Prostate gland (tissue), 2 donors: ENCODE measurements around the gene ADGRL3. TPM values are rescaled to one million over a fixed set of nuclear protein-coding genes. Genes with fewer than 3 reads are reported as not detected.

Source experiments
- DNase-seq: peaks from one replicate; pipeline ENCODE4 v3.0.0-alpha.2; 2019; ENCODE audit warnings: low spot score
- H3K27ac ChIP-seq, 2 donors: fragments of 200-600 bp; sonication (generic); 2 replicates each; pipeline ENCODE4 v1.5.1; 2017 to 2019
- H3K27me3 ChIP-seq: fragments of 200-600 bp; sonication (generic); replicated peaks from 2 replicates; pipeline ENCODE4 v1.5.1; 2019; ENCODE audit not compliant: insufficient read depth
- H3K36me3 ChIP-seq, 2 donors: fragments of 200-600 bp; sonication (generic); 1 replicate in 1 of 2; 2 replicates in 1 of 2; pipeline versions ENCODE4 v1.5.1 to v1.8.1; 2017 to 2019
- H3K4me1 ChIP-seq: fragments of 200-600 bp; sonication (generic); replicated peaks from 2 replicates; pipeline ENCODE4 v1.5.1; 2019
- H3K4me3 ChIP-seq, 2 donors: fragments of 200-600 bp; sonication (generic); 2 replicates each; pipeline ENCODE4 v1.5.1; 2017 to 2019
- H3K9me3 ChIP-seq: fragments of 200-600 bp; sonication (generic); 2 replicates; pipeline ENCODE4 v1.5.1; 2017
- CTCF ChIP-seq, 4 experiments: fragments of 200-600 bp in 2 of 4; fragments of 450-650 bp in 2 of 4; sonication (generic) in 2 of 4; IDR thresholded peaks; 1 replicate in 3 of 4; 2 replicates in 1 of 4; pipeline ENCODE4 v1.5.1; 2016 to 2019; ENCODE audit warnings: antibody characterized with exemption in 4 of 4, mild to moderate bottlenecking in 2 of 4, moderate library complexity in 2 of 4
- POLR2A ChIP-seq: fragments of 450-650 bp; IDR thresholded peaks from one replicate; pipeline ENCODE4 v1.6.1; 2016; ENCODE audit warnings: antibody characterized with exemption, mild to moderate bottlenecking
- POLR2AphosphoS5 ChIP-seq: sonication (generic); formaldehyde crosslinking; IDR thresholded peaks from one replicate; pipeline ENCODE4 v1.6.1; 2017; ENCODE audit warnings: antibody characterized with exemption
- WGBS: methylation state at CpG from one replicate; pipeline ENCODE4 v1.1.5; 2018; 5-methylcytosine and 5-hydroxymethylcytosine counted together
- intact Hi-C: fragments of 100-400 bp; cut with DNase I; formaldehyde crosslinking; loops from one replicate; pipeline ENCODE4 v1.14.2; 2022
- total RNA-seq, 2 donors: library from RNA; depleted of rRNA; stranded (reverse); fragments of >200 nt; gene quantifications; one replicate each; pipeline ENCODE4 v1.1.0, GENCODE V29; 2016

The ADGRL3 gene
- total RNA-seq, 2 donors from 2014 or later = 1.7 to 23.5 TPM

- no peak for DNase-seq
- Histone ChIP-seq H3K27ac (no peak overlapping the region), H3K4me3 (no peak overlapping the region), H3K9me3 (no peaks in the 10 kb centered on the region), H3K27me3 (no peaks in the 10 kb centered on the region), H3K36me3 (no peaks in the 10 kb centered on the region), H3K4me1 (no peaks in the 10 kb centered on the region)
- intact Hi-C loops = no loop called here
- TF ChIP-seq POLR2AphosphoS5 = no peak
- no peak for TF ChIP-seq CTCF (IDR thresholded peaks at IDR 0.05)
- no peak for TF ChIP-seq POLR2A
- 67% methylated on average over 4 of the region's 4 CpGs for WGBS
These were observed 292.9 kb downstream of the ADGRL3 start for GRCh38 chr4:61493041-61493440.

- Histone ChIP-seq H3K4me3 (no peak overlapping the region), H3K9me3 (no peaks in the 10 kb centered on the region), H3K36me3 (no peaks in the 10 kb centered on the region), H3K4me1 (no peaks in the 10 kb centered on the region), H3K27me3 (no peaks in the 10 kb centered on the region), H3K27ac (no peak overlapping the region)
- TF ChIP-seq CTCF (IDR thresholded peaks at IDR 0.05) (no peak), POLR2A (no peak), POLR2AphosphoS5 (no peak)
- 73% methylated on average over 6 of the region's 6 CpGs for WGBS
- DNase-seq = no peak
- intact Hi-C loops = no loop called here
These were observed 293.3 kb downstream of the ADGRL3 start for GRCh38 chr4:61493470-61493869.

- no peak for TF ChIP-seq POLR2A
- TF ChIP-seq CTCF (IDR thresholded peaks at IDR 0.05) = peak in 1 of 4 experiments; percentile 8
- H3K27me3 ChIP-seq = no peaks in the 10 kb centered on the region
These were observed 300.8 kb downstream of the ADGRL3 start for GRCh38 chr4:61500883-61501282.

GRCh38 chr4:61501812-61502211, 301.7 kb downstream of the ADGRL3 start:
- no peak for DNase-seq
- no peaks in the 10 kb centered on the region for H3K9me3 ChIP-seq
- no peaks in the 10 kb centered on the region for H3K36me3 ChIP-seq
- no peak overlapping the region for H3K4me3 ChIP-seq
- H3K27ac ChIP-seq = no peak overlapping the region
- WGBS = 60% methylated on average over 1 of the region's 1 CpG
- TF ChIP-seq POLR2A (no peak), POLR2AphosphoS5 (no peak), CTCF (IDR thresholded peaks at IDR 0.05) (no peak)
- H3K4me1 ChIP-seq = no peaks in the 10 kb centered on the region
- no peaks in the 10 kb centered on the region for H3K27me3 ChIP-seq
- intact Hi-C loops = no loop called here

More at GRCh38 chr4:61500883-61501282, 300.8 kb downstream of the ADGRL3 start:
- Histone ChIP-seq H3K27ac (no peak overlapping the region), H3K36me3 (no peaks in the 10 kb centered on the region), H3K9me3 (no peaks in the 10 kb centered on the region), H3K4me3 (no peak overlapping the region), H3K4me1 (no peaks in the 10 kb centered on the region)
- no peak for DNase-seq
- intact Hi-C loops = no loop called here

GRCh38 chr4:61505773-61506685, 305.9 kb downstream of the ADGRL3 start:
- intact Hi-C loops = no loop called here
- 73% methylated on average over 2 of the region's 2 CpGs for WGBS
- Histone ChIP-seq H3K27ac (no peak overlapping the region), H3K4me1 (no peaks in the 10 kb centered on the region), H3K4me3 (no peak overlapping the region), H3K9me3 (no peaks in the 10 kb centered on the region), H3K36me3 (no peaks in the 10 kb centered on the region), H3K27me3 (no peaks in the 10 kb centered on the region)
- DNase-seq = no peak
- no peak for TF ChIP-seq POLR2A
- TF ChIP-seq CTCF (IDR thresholded peaks at IDR 0.05) = no peak
- TF ChIP-seq POLR2AphosphoS5 = no peak
